ENCODE results near the gene FMNL2.

The FMNL2 gene

GRCh38 chr2:152492911-152493310, 157.9 kb downstream of the FMNL2 start:
- no peak for DNase-seq (ENCODE audit: low read depth in 2 of 2)

GRCh38 chr2:152493417-152493816, 158.4 kb downstream of the FMNL2 start:
- DNase-seq (ENCODE audit: low read depth in 2 of 2) = no peak

- no peak for DNase-seq (ENCODE audit: low read depth in 2 of 2)
Measured at GRCh38 chr2:152493945-152494528, 159.1 kb downstream of the FMNL2 start.

GRCh38 chr2:152496371-152496770, 161.4 kb downstream of the FMNL2 start:
- no peak for DNase-seq (ENCODE audit: low read depth in 2 of 2)

GRCh38 chr2:152497481-152498052, 162.6 kb downstream of the FMNL2 start:
- DNase-seq (ENCODE audit: low read depth in 2 of 2) = no peak

- DNase-seq (ENCODE audit: low read depth in 2 of 2) = no peak
Measured at GRCh38 chr2:152499331-152499816, 164.4 kb downstream of the FMNL2 start.

- DNase-seq (ENCODE audit: low read depth in 2 of 2) = no peak
Measured at GRCh38 chr2:152499896-152500735, 165.1 kb downstream of the FMNL2 start.

GRCh38 chr2:152500772-152501171, 165.8 kb downstream of the FMNL2 start:
- no peak for DNase-seq (ENCODE audit: low read depth in 2 of 2)

GRCh38 chr2:152501666-152502065, 166.7 kb downstream of the FMNL2 start:
- no peak for DNase-seq (ENCODE audit: low read depth in 2 of 2)

GRCh38 chr2:152504618-152505017, 169.6 kb downstream of the FMNL2 start:
- no peak for DNase-seq (ENCODE audit: low read depth in 2 of 2)

GRCh38 chr2:152505495-152505906, 170.5 kb downstream of the FMNL2 start:
- DNase-seq (ENCODE audit: low read depth in 2 of 2) = no peak

- no peak for DNase-seq (ENCODE audit: low read depth in 2 of 2)
Measured at GRCh38 chr2:152506843-152507242, 171.9 kb downstream of the FMNL2 start.

GRCh38 chr2:152507907-152508306, 172.9 kb downstream of the FMNL2 start:
- DNase-seq (ENCODE audit: low read depth in 2 of 2) = no peak

- DNase-seq (ENCODE audit: low read depth in 2 of 2) = no peak
Measured at GRCh38 chr2:152508446-152508845, 173.5 kb downstream of the FMNL2 start.

- no peak for DNase-seq (ENCODE audit: low read depth in 2 of 2)
Measured at GRCh38 chr2:152509772-152510491, 175.0 kb downstream of the FMNL2 start.

- DNase-seq (ENCODE audit: low read depth in 2 of 2) = no peak
Measured at GRCh38 chr2:152510621-152511020, 175.6 kb downstream of the FMNL2 start.

- DNase-seq (ENCODE audit: low read depth in 2 of 2) = no peak
Measured at GRCh38 chr2:152511981-152512380, 177.0 kb downstream of the FMNL2 start.

- DNase-seq (ENCODE audit: low read depth in 2 of 2) = no peak
Measured at GRCh38 chr2:152513029-152513428, 178.1 kb downstream of the FMNL2 start.

GRCh38 chr2:152513681-152514080, 178.7 kb downstream of the FMNL2 start:
- no peak for DNase-seq (ENCODE audit: low read depth in 2 of 2)

- no peak for DNase-seq (ENCODE audit: low read depth in 2 of 2)
Measured at GRCh38 chr2:152518034-152518433, 183.1 kb downstream of the FMNL2 start.

- no peak for DNase-seq (ENCODE audit: low read depth in 2 of 2)
Measured at GRCh38 chr2:152518641-152519580, 183.9 kb downstream of the FMNL2 start.
